NCI-H1048 (cell line): ENCODE results near the gene GAMT.

Experiments
- DNase-seq: peaks from one replicate; lab custom pipeline; 2025; lab: John Stamatoyannopoulos, UW

The GAMT gene

DNA sequence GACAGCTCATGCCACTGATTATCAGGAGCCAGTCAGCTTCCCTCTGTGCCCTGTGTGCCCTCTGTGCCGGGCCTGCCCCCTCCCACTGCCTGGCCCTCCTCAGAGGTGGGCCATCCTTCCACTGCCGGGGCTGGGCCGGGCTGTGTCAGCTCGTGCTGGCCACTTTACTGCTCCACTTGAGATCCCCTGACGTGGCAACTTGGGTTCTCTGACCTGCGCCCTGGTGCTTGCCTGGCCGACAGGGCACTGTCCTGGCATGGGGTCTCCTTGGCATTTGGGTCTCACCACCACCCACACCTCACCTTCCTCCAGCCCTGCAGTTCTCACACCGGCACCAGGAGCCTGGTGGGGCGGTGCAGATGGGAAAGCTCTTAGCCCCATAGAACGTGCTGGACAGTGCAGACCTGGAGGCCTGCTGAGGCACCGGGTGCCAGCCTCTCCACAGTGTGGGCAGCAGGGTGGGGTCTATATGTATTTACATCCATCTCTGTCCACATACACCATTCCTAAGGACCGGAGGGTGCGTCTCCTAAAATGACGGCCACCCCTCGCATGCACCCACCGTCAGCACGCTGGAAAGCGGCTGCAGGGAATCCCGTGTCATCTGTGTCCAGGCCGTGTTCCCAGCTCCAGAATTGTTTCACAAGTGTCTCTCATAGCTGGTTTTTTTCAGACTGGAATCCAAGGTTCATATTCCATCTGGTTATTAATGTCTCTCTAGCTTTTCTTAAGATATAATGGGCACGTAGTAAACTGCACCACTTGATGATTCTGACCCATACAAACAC lies 17.8 kb upstream of the GAMT start:
- DNase-seq = no peak

DNA sequence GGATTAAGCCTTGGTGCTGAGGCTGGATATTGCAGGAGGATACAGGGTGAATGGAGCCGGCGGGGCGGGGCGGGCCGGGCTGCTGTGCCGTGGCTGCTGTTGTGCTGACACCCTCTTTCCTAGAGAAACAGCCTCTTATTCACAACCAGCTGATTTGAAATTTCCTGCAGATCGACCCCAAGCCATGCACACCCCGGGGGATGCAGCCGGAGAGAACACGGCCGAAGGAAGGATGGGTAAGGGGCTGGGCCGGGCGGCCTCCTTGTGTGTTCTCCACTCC lies 17.1 kb upstream of the GAMT start:
- DNase-seq = no peak

DNA sequence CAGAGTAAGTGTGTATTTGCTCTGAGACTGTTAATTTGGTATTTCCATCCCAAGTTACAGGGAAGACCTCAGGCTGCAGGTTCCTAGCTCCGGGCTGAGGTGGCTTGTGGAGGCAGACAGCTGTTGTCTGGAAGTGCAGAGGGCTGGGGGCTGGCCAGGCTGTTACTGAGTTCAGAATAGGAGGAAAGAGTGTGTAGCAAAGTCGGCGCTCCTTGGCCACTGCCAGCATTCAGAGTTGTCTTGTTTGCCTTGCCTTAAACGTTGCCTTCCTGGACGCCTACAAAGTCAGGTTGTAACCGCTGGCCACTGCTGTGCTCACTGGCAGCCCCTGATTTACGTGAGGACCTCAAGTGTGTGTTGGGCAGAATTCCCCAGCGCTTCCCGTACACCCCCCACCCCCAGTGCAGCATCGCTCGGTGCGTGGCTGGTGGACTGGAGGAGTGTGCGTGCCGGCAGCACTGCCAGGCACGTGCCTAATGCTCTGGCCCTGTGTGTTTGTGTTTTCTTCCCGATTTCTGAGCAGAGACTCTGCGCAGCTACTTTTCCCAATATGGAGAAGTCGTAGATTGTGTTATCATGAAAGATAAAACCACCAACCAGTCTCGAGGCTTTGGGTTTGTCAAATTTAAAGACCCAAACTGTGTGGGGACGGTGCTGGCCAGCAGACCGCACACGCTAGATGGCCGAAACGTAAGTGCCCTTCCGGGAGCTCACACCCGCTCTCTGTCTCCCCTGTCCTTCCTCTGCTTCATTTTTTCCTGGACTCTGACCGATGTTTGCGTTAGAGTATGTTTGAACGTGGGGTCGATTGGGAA lies 16.5 kb upstream of the GAMT start:
- DNase-seq = no peak

- DNase-seq = no peak
Measured at GRCh38 chr19:1417145-1417544, 15.8 kb upstream of the GAMT start.

DNA sequence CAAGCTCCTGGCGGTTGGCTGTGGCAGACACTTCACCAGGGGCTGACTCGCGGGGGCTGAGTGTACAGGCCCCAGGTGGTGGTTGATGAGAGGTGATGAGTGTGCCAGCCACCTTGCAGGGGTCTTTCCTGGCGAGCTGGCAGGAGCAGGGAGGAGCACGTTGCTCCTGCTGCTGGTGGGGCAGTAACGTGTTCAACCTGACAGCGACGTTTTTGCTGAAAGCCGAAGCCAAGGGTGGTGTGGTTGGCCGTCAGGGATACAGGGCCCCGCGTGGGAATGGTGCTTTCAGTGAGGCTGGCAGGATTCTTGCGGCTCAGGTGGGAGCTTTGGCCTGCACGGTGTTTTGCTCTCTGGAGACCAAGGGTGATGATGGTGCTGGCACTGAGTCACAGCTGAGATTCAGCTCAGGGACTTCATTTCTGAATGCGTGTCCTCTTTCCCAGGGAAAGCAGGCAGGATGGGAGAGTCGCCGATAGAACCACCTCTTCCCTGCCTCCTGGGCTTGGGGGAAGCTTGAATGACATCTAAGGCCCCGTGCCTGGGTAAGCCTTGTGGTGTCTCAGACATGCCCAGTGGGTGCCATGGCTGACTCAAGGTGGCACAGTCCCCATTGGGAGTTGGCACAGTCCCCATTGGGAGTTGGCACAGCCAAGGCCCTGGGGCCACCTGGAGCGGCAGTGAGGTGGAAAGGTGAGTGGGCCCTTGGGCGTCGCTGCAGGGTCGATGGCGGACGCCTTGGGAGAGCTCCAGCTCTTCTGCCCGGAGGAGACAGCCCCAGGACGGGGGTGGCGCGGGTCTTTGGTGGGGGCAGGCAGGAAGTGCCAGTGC lies 14.9 kb upstream of the GAMT start:
- DNase-seq = no peak

- no peak for DNase-seq
Measured at GRCh38 chr19:1412995-1413800, 11.9 kb upstream of the GAMT start.

- DNase-seq = no peak
Measured at GRCh38 chr19:1412323-1412923, 11.1 kb upstream of the GAMT start.

- no peak for DNase-seq
Measured at GRCh38 chr19:1411255-1412191, 10.2 kb upstream of the GAMT start.

DNA sequence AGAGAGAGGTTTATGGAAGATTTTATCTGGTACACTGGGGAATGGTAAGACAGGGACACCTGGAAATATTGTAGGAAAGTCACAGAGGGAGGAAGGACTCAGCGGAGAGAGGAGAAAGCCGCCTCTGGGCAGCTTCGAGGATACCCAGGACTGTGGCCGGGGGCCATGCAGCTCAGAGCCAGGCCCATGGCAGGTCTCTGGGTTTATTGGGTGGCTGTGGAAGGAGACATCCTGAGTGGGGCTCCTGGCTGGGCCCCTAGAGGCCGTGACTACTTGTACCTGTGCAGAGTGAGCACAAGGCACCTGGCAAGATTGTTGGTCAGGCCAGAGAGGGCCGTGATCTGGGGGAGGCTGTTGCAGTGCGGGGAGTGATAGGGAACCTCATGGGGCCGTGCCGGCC lies 9.4 kb upstream of the GAMT start:
- no peak for DNase-seq

DNA sequence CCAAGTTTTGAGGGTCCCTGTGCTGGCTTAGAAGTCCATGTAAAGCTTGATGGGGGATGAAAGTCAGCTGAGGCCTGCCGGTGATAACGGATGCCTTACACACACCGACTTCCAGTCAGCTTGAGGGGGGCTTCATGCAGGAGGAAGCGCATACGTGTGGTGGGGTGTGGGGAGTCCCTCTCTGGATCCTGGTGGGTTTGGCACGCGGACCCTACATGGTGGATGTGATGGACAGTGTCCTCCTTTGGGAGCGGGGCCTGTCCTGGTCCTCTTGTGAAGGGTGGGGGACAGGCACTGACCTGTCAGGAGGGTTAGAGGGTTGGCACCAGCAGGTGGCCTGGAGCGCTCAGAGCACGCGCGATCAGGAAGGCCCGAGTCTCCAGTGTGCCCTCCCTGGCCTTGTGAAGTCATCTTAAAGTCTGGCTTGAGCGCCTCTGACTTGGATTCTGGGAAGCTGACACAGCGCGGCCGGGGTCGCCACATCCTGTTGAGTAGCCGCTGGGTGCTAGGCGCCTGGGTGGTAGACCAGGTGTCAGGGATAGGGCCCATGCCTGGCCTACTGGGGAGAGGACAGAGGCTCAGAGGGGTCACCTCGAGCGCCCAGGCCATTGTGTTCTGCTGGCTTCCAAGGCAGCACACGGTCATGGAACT lies 8.9 kb upstream of the GAMT start:
- DNase-seq = no peak

- no peak for DNase-seq
Measured at GRCh38 chr19:1409204-1410005, 8.1 kb upstream of the GAMT start.

- no peak for DNase-seq
Measured at GRCh38 chr19:1408300-1409203, 7.2 kb upstream of the GAMT start.

DNA sequence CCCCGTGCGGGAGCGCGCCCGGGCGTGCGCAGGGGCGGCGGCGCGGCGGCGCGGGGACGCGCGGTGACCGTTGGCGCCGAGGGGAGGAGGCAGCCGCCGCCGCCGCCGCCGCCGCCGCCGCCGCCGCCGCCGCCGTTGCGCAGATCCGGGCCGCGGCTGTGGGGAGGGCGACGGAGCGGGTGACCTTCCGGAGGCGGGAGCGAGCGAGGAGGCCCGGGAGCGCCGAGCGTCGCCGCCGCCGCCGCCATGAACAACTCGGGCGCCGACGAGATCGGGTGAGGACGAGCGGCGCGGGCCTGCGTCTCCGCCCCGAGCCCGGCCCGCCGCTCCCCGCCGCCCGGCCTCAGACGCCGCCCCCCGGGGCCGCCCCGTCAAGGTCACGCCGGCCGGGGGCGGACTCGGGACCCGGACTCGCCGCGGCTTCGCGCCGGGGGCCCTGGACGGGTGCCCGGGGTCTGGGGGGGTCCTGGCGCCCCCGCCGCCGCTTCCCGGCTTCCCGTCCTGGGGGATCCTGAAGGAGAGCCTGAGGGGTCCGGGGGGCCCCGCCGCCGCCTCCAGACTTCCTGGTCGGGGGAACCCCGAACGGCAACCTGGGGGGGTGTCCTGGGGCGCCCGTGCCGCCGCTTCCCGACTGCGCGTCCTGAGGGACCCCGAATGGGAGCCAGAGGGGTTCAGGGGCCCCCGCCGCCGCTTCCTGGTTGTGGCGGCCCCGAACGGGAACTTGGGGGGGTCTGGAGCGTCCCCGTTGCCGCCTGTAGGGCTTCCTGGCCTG lies 6.4 kb upstream of the GAMT start, which contains the start of gene DAZAP1:
Gene DAZAP1 (plus strand): TSS at position 59 of the 772 bp plus-strand sequence. CDS start 188 bp downstream, at position 247.
- no peak for DNase-seq

- DNase-seq = peak; percentile 98
Measured at GRCh38 chr19:1406774-1407527, 5.6 kb upstream of the GAMT start.

- DNase-seq = no peak
Measured at GRCh38 chr19:1402411-1403070, 1.2 kb upstream of the GAMT start.

DNA sequence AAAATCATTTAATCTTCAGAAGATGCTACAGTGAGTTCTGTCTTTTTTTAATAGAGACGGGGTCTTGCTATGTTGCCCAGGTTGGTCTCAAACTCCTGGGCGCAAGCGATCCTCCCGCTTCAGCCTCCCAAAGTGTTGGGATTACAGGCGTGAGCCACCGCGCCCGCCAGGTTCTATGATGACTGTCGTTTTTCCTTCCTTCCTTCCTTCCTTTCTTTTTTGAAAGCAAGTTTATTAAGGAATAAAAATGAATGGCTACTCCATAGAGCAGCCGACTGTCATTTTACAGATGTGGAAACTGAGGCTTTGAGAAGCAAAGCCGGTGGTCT lies 511 bp upstream of the GAMT start:
- DNase-seq = no peak
